HCT116 (cell line): ENCODE results near the gene CCS.

Experiments
- ATF3 ChIP-seq: IDR thresholded peaks from 2 replicates; pipeline ENCODE4 v1.6.1; 2012
- CEBPB ChIP-seq: IDR thresholded peaks from 2 replicates; pipeline ENCODE4 v1.6.1; 2012; ENCODE audit warnings: low read depth
- CTCF ChIP-seq, 3 experiments: fragments of 200-600 bp in 1 of 3; sonication (generic) in 1 of 3; IDR thresholded peaks in 2 of 3; conservative IDR thresholded peaks in 1 of 3; 2 replicates each; pipeline ENCODE4 v1.5.1; 2012 to 2017; ENCODE audit warnings: low read depth in 2 of 3, low read length in 2 of 3, antibody characterized with exemption in 1 of 3, borderline replicate concordance in 1 of 3, control low read depth in 1 of 3, mild to moderate bottlenecking in 1 of 3, mixed read lengths in 1 of 3, mixed run types in 1 of 3, moderate library complexity in 1 of 3; ENCODE audit not compliant: insufficient read depth in 1 of 3
- EGR1 ChIP-seq: IDR thresholded peaks from 2 replicates; pipeline ENCODE4 v1.6.1; 2012; ENCODE audit warnings: low read depth
- ELF1 ChIP-seq: IDR thresholded peaks from 2 replicates; pipeline ENCODE4 v1.6.1; 2012; ENCODE audit warnings: low read depth, borderline replicate concordance
- EZH2phosphoT487 ChIP-seq: fragments of 200-600 bp; IDR thresholded peaks from 2 replicates; pipeline ENCODE4 v1.6.1; 2018; ENCODE audit warnings: antibody characterized with exemption, borderline replicate concordance
- FOSL1 ChIP-seq: IDR thresholded peaks from 2 replicates; pipeline ENCODE4 v1.6.1; 2012; ENCODE audit warnings: low read depth
- JUND ChIP-seq: IDR thresholded peaks from 2 replicates; pipeline ENCODE4 v1.6.1; 2012
- MAX ChIP-seq: IDR thresholded peaks from 2 replicates; pipeline ENCODE4 v1.6.1; 2012
- POLR2A ChIP-seq: IDR thresholded peaks from 2 replicates; pipeline ENCODE4 v1.7.0; 2011; ENCODE audit warnings: borderline replicate concordance; ENCODE audit not compliant: insufficient read depth, insufficient read length; ENCODE audit errors: extremely low read depth
- POLR2AphosphoS5 ChIP-seq: IDR thresholded peaks from 2 replicates; pipeline ENCODE4 v1.6.1; 2011; ENCODE audit warnings: mild to moderate bottlenecking, low read depth, low read length, moderate library complexity
- ZNF274 ChIP-seq: fragments of 200-500 bp; sonication (Bioruptor generic); IDR thresholded peaks from 2 replicates; pipeline ENCODE4 v1.6.1; 2014; ENCODE audit warnings: mild to moderate bottlenecking, low read depth, low read length, inconsistent platforms

- TF ChIP-seq POLR2A (peak; percentile 86), ZNF274 (no peak), EGR1 (peak; percentile 63; the same call in 1 of the 2 replicates), EZH2phosphoT487 (no peak), CTCF (IDR thresholded peaks at IDR 0.05 in 2 of 3, conservative IDR thresholded peaks at IDR 0.05 in 1 of 3; ENCODE audit: borderline replicate concordance in 1 of 3, insufficient read depth in 1 of 3, low read depth in 2 of 3, low read length in 2 of 3) (no peak), JUND (no peak), MAX (peak; percentile 88), CEBPB (no peak), POLR2AphosphoS5 (peak; percentile 95), ATF3 (no peak), ELF1 (no peak), FOSL1 (no peak)
These were observed 23.6 kb downstream of the CCS start, which contains the start of gene RBM14 for GRCh38 chr11:66616379-66617154.
